Measurements from ENCODE around the gene MAP4K1.

Gene MAP4K1

DNA sequence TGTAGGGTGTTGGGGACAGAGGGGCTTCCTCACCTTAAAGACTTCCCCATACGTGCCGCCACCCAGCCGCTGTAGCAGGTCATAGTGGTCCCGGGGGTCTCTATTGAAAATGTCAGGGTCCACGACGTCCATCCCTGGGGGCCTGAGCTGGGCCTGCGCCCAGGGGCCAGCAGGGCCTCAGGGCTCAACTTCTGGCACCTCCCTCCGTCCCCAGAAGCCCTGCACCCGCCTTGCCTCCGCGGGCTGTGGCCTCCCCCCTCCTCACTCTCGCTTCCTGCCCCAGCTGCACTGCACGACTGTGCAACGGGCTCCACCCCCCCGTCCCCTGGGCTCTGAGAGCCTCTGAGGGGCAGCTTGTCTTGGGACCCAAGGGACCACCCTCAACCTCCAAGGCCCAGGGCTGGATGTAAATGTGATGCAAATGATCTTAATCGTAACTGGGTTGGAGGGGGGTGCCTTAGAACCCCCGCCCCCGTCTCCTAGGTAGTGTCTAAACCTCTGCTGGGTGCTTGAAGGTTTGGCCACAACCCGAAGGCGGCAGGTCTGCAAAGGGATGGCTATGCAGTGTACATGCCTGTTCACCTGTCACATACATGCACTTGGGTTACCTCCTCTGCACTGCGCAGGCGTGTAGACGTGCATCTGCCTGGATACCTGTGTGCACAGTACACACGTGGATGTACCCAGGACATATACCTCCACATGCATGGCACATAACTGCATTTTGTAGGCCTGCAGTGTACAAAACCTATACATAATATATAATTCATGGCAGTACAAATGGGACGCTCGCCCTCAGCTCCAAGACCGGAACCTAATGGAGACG, at the start of gene MAP4K1:
Gene MAP4K1, minus strand, starts transcription at position 190 of the 826 bp plus-strand sequence. Its CDS starts 58 bp downstream, at position 132.
- DNase-seq: no peak

GRCh38 chr19:38666663-38667511, 49.1 kb upstream of the MAP4K1 start:
- DNase-seq: no peak

GRCh38 chr19:38665950-38666662, 48.4 kb upstream of the MAP4K1 start:
- DNase-seq: no peak

DNA sequence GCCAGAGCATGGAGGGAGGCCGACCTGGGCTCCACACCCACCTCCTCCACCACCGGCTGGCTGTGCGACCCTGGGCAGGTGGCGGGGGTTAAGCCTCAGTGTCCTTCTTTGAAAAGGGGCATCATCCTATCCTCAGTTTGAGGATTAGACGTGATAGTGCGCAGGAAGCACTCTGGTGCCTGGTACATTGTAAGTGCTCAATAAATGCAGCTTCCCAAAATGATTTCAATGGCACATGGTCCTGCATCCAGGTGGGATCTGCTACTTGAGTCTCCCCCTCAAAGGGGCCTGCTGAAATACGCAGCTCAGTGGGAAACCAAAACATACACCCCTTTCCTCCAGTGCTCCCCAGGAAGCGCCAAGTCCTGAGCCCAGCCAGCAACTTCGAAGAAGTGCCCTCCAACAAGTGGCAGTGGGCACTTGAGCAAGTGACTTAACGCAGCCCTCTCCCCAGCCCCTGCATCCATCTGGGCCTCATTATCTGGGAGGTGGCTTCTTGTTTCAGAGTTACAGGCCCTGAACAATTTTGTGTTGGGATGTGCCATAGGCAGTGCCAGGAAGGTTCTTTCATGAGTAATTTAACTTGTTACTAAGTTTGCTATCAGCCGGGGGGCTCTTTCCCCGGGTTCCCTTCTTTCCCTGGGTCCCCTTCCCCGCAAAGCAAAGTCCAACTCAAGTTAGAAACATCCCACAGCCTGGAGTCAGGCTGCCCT, 47.6 kb upstream of the MAP4K1 start:
- no peak for DNase-seq

- DNase-seq: no peak
These were observed 46.9 kb upstream of the MAP4K1 start for GRCh38 chr19:38664503-38665211.

- peak; percentile 70 for DNase-seq
These were observed 46.3 kb upstream of the MAP4K1 start for GRCh38 chr19:38663957-38664502.

DNA sequence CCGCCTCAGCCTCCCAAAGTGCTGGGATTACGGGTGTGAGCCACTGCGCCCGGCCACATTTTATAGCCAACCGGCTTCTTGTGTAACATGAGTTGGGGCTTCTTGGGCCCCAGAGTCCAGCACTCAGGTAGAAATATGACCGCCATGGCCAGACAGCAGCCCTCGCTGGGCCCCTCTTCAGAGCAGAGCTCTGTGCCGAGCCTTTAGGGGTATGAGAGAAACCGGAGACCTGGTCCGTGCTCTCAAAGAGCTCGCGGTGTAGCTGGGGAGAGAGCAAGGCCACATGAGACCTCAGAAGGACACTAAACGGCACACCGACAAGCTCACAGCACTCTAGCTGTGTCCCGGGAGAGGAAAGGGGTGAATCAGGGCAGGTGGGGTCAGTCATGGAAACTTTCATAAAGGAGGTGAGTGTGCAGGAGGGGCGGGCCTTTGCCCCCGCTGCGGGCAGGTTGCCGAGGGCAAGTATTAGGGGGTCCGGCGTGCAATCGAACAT, 45.5 kb upstream of the MAP4K1 start:
- DNase-seq: no peak

DNA sequence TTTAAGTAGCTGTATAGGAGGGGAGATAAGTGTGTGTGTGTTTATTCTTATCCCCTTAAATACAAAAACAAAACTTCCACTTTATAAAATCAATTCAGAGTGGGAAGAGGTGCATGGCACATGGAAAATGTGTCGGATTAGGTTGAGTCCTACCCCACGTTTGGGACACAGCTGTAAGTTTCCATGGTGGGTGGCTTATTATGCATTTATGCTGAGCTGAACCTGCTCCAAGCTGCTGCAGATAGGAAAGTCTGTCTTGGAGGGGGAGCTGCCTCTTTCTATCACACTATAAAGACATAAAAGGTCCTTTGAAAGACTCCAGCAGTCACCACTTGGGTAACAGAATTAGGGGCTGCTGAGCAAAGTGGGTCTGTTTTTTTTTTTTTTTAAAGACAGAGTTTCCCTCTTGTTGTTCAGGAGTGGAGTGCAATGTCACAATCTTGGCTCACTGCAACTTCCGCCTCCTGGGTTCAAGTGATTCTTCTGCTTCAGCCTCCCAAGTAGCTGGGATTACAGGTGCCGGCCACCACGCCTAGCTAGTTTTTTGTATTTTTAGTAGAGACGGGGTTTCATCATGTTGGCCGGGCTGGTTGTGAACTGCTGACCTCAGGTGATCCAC, 44.9 kb upstream of the MAP4K1 start:
- no peak for DNase-seq

GRCh38 chr19:38661996-38662395, 44.2 kb upstream of the MAP4K1 start:
- DNase-seq: no peak

GRCh38 chr19:38661136-38661535, 43.4 kb upstream of the MAP4K1 start:
- DNase-seq: no peak

DNA sequence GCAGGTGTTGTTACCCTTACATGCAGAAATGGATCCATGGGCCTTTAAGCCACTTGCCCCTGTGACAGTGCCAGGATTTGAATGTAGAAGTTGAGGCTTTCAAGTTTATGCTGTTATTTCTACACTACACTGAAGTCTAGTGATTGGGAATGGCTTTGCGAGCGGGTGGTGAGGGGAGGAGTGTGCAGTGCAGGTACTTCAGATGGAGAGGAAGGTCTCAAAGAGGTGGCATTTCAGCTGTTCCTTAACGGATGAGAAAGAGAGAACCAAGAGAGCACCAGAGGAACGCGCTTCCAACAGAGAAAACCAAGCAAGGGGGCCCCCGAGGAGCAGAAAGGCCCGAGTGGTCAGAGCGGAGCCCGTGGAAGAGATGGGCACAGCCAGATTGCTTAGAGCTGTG, 43.0 kb upstream of the MAP4K1 start:
- no peak for DNase-seq

DNA sequence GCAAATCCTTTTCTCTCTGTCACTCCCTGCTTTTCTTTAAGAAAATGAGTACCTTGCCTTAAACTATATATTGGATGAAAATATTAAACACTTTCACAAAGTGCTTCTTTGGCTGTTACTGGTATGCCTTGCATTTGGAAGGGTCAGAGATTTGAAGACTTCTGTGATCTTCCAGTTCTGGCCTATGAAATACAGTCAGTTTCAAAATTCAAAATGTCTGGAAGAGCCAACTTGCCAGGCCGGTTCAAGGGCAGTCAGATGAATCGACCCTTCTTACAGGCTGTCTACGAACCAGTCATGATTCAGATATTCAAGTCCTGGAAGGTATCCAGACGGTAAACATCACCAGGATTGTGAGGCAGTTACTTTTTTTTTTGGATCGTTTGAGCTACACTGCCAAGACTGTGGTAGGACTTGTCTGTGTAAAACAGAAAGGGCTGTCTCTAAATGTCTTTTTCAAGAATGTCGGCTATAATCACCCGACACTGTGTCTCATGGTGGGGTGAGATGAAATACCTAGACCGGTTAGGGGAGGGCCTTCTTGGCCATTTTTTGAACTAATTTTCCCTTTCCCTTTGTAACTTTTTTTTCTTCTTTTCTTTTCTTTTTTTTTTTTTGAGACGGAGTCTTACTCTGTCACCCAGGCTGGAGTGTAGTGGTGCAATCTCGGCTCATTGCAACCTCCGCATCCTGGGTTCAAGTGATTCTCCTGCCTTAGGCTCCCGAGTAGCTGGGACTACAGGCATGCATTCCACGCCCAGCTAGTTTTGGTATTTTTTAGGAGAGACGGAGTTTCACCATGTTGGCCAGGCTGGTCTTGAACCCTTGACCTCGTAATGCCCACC, 40.9 kb upstream of the MAP4K1 start:
- no peak for DNase-seq

- no peak for DNase-seq
These were observed 40.0 kb upstream of the MAP4K1 start for GRCh38 chr19:38657633-38658222.

DNA sequence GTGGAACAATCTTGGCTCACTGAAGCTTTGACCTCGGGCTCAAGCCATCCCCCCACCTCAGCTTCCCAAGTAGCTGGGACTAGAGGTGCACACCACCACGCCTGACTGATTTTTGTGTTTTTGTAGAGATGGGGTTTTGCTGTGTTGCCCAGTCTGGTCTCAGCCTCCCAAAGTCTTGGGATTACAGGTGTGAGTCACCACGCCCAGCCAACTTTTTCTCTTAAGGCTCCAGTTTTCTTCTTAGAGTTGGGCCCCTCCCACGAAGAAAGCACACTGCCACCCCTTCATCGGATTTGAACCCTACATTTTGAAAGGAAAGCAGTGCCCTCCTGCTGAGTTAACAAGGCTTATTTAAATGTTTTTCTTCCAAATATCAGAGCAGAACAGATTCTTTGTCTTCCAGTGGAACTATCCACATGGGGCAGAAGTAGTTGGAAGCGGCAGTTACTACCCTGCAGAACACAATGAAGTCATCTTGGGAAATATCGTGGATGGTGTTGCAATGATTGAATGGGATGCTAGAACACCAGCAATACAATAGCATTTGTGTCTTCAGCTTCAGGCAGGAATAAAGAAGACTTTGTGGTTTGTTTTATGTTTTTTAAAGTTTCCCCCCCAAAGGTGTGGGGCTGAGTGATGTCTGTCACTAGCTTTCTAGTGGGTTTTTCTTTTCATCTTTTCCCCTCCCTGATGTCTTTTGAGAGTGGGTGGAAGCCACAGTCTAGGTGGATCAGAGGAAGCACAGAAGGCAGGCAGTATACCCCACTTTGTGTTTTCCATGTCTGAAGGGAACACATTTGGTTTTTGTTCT, 38.6 kb upstream of the MAP4K1 start:
- DNase-seq: peak; percentile 61

- DNase-seq: no peak
These were observed 37.5 kb upstream of the MAP4K1 start for GRCh38 chr19:38655148-38655824.

DNA sequence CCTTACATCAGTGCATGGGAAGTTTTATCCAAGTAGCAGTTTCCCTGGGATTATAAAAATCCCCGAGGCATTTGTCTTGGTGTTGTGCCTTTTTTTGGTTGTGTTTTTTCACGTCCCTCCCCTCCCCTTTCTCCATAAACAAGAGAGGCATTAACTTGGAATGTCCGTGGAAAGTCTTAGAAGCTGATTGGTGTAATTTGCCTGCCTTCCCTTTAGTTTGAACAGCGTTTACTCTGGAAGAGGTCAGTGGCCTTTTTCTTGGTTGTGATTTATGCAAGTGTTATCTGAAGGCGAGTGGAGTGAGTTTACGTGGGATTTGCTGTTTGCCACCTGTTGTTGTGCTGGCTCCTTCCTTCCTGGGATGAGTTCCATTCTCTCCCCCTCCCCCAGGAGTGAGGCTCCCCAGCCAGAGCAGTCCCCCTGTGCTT, 36.9 kb upstream of the MAP4K1 start:
- DNase-seq: no peak

GRCh38 chr19:38653028-38653571, 35.3 kb upstream of the MAP4K1 start:
- DNase-seq: no peak
